Neural cell (in vitro differentiated cells): ENCODE measurements around the gene AKT3. TPM values are rescaled to one million over a fixed set of nuclear protein-coding genes. Genes with fewer than 3 reads are reported as not detected.
"Not testable (repeated sequence)": the region's sequence is repeated elsewhere in the genome, so short reads cannot be mapped to it uniquely, and the experiment has no call there.

ENCODE experiments used
- H2AFZ ChIP-seq: fragments of 200-600, 300-800 bp; sonication (generic), shearing (Covaris generic); 2 replicates; pipeline ENCODE4 v1.6.0; 2014; ENCODE audit warnings: low read depth, mild to moderate bottlenecking, antibody characterized with exemption, low read length, moderate library complexity
- H3F3A ChIP-seq: fragments of 200-600 bp; shearing (Covaris generic); 2 replicates; pipeline ENCODE4 v1.6.1; 2016; ENCODE audit warnings: mild to moderate bottlenecking, moderate library complexity, mixed read lengths, antibody characterized with exemption, low read length; ENCODE audit not compliant: insufficient read depth, poor library complexity, severe bottlenecking
- H3K27ac ChIP-seq: fragments of 200-600, 300-800 bp; sonication (generic), shearing (Covaris generic); 2 replicates; pipeline ENCODE4 v1.5.1; 2014; ENCODE audit warnings: mild to moderate bottlenecking, low read length, moderate library complexity
- H3K27me3 ChIP-seq: fragments of 300-800, 200-600 bp; sonication (generic), shearing (Covaris generic); 2 replicates; pipeline ENCODE4 v1.6.0; 2014; ENCODE audit warnings: mild to moderate bottlenecking, low read depth, low read length, moderate library complexity; ENCODE audit not compliant: insufficient read depth
- H3K36me3 ChIP-seq: fragments of 300-800, 200-600 bp; sonication (generic), shearing (Covaris generic); 2 replicates; pipeline ENCODE4 v1.5.1; 2014; ENCODE audit warnings: mild to moderate bottlenecking, antibody characterized with exemption, low read length, moderate library complexity; ENCODE audit not compliant: insufficient read depth
- H3K4me2 ChIP-seq: fragments of 300-800, 200-600 bp; sonication (generic), shearing (Covaris generic); 2 replicates; pipeline ENCODE4 v1.6.0; 2014; ENCODE audit warnings: mild to moderate bottlenecking, low read length
- H3K4me3 ChIP-seq: fragments of 300-800, 200-600 bp; sonication (generic), shearing (Covaris generic); 2 replicates; pipeline ENCODE4 v1.5.1; 2014; ENCODE audit warnings: mild to moderate bottlenecking, low read length, moderate library complexity
- H3K79me2 ChIP-seq: fragments of 200-600 bp; shearing (Covaris generic); replicated peaks from 2 replicates; pipeline ENCODE4 v1.6.0; 2014; ENCODE audit warnings: mild to moderate bottlenecking, low read length, moderate library complexity; ENCODE audit not compliant: insufficient read depth
- H3K9ac ChIP-seq: fragments of 300-800, 200-600 bp; sonication (generic), shearing (Covaris generic); 2 replicates; pipeline ENCODE4 v1.6.1; 2016; ENCODE audit warnings: mild to moderate bottlenecking, low read length, mixed read lengths
- H3K9me2 ChIP-seq: fragments of 200-600 bp; shearing (Covaris generic); 2 replicates; pipeline ENCODE4 v1.6.1; 2016; ENCODE audit warnings: mild to moderate bottlenecking, low read length, mixed read lengths; ENCODE audit not compliant: insufficient read depth
- H3K9me3 ChIP-seq: fragments of 200-600, 300-800 bp; sonication (generic), shearing (Covaris generic); 2 replicates; pipeline ENCODE4 v1.6.1; 2016; ENCODE audit warnings: mild to moderate bottlenecking, mixed run types, low read length, moderate library complexity, mixed read lengths
- H4K20me1 ChIP-seq: fragments of 200-600 bp; shearing (Covaris generic); 2 replicates; pipeline ENCODE4 v1.6.1; 2016; ENCODE audit warnings: mild to moderate bottlenecking, mixed run types; ENCODE audit not compliant: insufficient read depth
- CTCF ChIP-seq: fragments of 450-650 bp; IDR thresholded peaks from 2 replicates; pipeline ENCODE4 v1.5.1; 2014; ENCODE audit warnings: antibody characterized with exemption, mild to moderate bottlenecking, moderate library complexity; ENCODE audit not compliant: poor library complexity, severe bottlenecking
- EP300 ChIP-seq: fragments of 450-650 bp; conservative IDR thresholded peaks from 2 replicates; pipeline ENCODE4 v1.6.1; 2014; ENCODE audit warnings: antibody characterized with exemption, mild to moderate bottlenecking, moderate library complexity; ENCODE audit not compliant: poor library complexity, severe bottlenecking
- EZH2 ChIP-seq: fragments of 200-600, 300-800 bp; shearing (Covaris generic), sonication (generic); IDR thresholded peaks from 2 replicates; pipeline ENCODE4 v1.6.1; 2014; ENCODE audit warnings: antibody characterized with exemption, low read length, borderline replicate concordance, mild to moderate bottlenecking; ENCODE audit not compliant: insufficient read depth, poor library complexity, severe bottlenecking
- MXI1 ChIP-seq: fragments of 450-650 bp; conservative IDR thresholded peaks from 2 replicates; pipeline ENCODE4 v1.6.1; 2014; ENCODE audit warnings: antibody characterized with exemption, mild to moderate bottlenecking; ENCODE audit not compliant: poor library complexity, severe bottlenecking
- POLR2AphosphoS5 ChIP-seq: IDR thresholded peaks from 2 replicates; pipeline ENCODE4 v1.6.1; 2012
- RAD21 ChIP-seq: fragments of 450-650 bp; conservative IDR thresholded peaks from 2 replicates; pipeline ENCODE4 v1.6.1; 2014; ENCODE audit warnings: antibody characterized with exemption, mild to moderate bottlenecking, moderate library complexity
- REST ChIP-seq: IDR thresholded peaks from 2 replicates; pipeline ENCODE4 v1.6.1; 2012; ENCODE audit warnings: borderline replicate concordance
- SMC3 ChIP-seq: fragments of 450-650 bp; conservative IDR thresholded peaks from 2 replicates; pipeline ENCODE4 v1.6.1; 2014; ENCODE audit warnings: antibody characterized with exemption, mild to moderate bottlenecking, moderate library complexity; ENCODE audit not compliant: poor library complexity
- TAF1 ChIP-seq: IDR thresholded peaks from 2 replicates; pipeline ENCODE4 v1.6.1; 2012; ENCODE audit warnings: low read depth
- polyA plus RNA-seq: library from polyadenylated mRNA; depleted of rRNA; stranded (reverse); fragments of >200 nt; gene quantifications from 2 replicates; pipeline ENCODE4 v1.2.3, GENCODE V29; 2014

AKT3 gene
- polyA plus RNA-seq, 1 donor from 2014 or later = 46.0 TPM

- Histone ChIP-seq H3K27ac (no peak overlapping the region), H3K36me3 (no peaks in the 10 kb centered on the region), H3K4me3 (no peak overlapping the region), H4K20me1 (no peaks in the 10 kb centered on the region), H2AFZ (no peak overlapping the region), H3K9me3 (no peaks in the 10 kb centered on the region), H3K27me3 (no peaks in the 10 kb centered on the region), H3F3A (no peaks in the 10 kb centered on the region), H3K9me2 (no peaks in the 10 kb centered on the region), H3K79me2 (no peaks in the 10 kb centered on the region), H3K4me2 (no peak overlapping the region), H3K9ac (no peak overlapping the region)
- no peak for TF ChIP-seq POLR2AphosphoS5
- no peak for TF ChIP-seq SMC3
- no peak for TF ChIP-seq EZH2
- TF ChIP-seq TAF1 = no peak
- no peak for TF ChIP-seq MXI1
- no peak for TF ChIP-seq REST
- no peak for TF ChIP-seq RAD21
- TF ChIP-seq EP300 = no peak
- no peak for TF ChIP-seq CTCF
Observed at GRCh38 chr1:243667133-243667532, 182.9 kb downstream of the AKT3 start.

- Histone ChIP-seq H3K27ac (no peak overlapping the region), H3K9me3 (peaks cover 7% of the 10 kb centered on the region), H3K4me3 (no peak overlapping the region), H3K4me2 (no peak overlapping the region), H3K36me3 (peaks cover 9% of the 10 kb centered on the region), H3K9me2 (no peaks in the 10 kb centered on the region), H2AFZ (no peak overlapping the region), H4K20me1 (no peaks in the 10 kb centered on the region), H3K79me2 (no peaks in the 10 kb centered on the region), H3K27me3 (no peaks in the 10 kb centered on the region), H3F3A (no peaks in the 10 kb centered on the region), H3K9ac (no peak overlapping the region)
- TF ChIP-seq EZH2 (no peak), MXI1 (no peak), RAD21 (no peak), EP300 (no peak), REST (no peak), TAF1 (no peak), POLR2AphosphoS5 (no peak), CTCF (no peak), SMC3 (no peak)
Observed at GRCh38 chr1:243663651-243664050, 186.4 kb downstream of the AKT3 start.

GRCh38 chr1:243662169-243662568 is 187.9 kb downstream of the AKT3 start:
- not testable (repeated sequence) for H3F3A ChIP-seq, H4K20me1 ChIP-seq, H3K79me2 ChIP-seq, H3K27me3 ChIP-seq, H2AFZ ChIP-seq, H3K27ac ChIP-seq, H3K4me3 ChIP-seq, H3K9ac ChIP-seq, H3K9me2 ChIP-seq, H3K4me2 ChIP-seq
- peaks cover 16% of the 10 kb centered on the region for H3K36me3 ChIP-seq
- peaks cover 16% of the 10 kb centered on the region for H3K9me3 ChIP-seq
